SK-N-SH treated with all-trans-retinoic acid at 6 μM for 48 hours (cell line): ENCODE results near the gene SIRPA.

ENCODE experiments used
- ATAC-seq: fragments of 200-7000 bp; cut with Tn5 transposase; 3 replicates; pipeline ENCODE4 v1.9.1; 2020; ENCODE audit warnings: mild to moderate bottlenecking, moderate library complexity
- ARNTL ChIP-seq: fragments of 450-650 bp; formaldehyde crosslinking; IDR thresholded peaks from 2 replicates; pipeline ENCODE4 v1.5.0; 2020; ENCODE audit warnings: low read depth, mild to moderate bottlenecking, moderate library complexity, borderline replicate concordance
- CREB5 ChIP-seq: fragments of 250-450 bp; sonication (Bioruptor Pico); IDR thresholded peaks from 2 replicates; pipeline ENCODE4 v1.5.1; 2020; ENCODE audit warnings: low read depth, mild to moderate bottlenecking, moderate library complexity
- CSDC2 ChIP-seq: fragments of 250-450 bp; sonication (Bioruptor Pico); IDR thresholded peaks from 2 replicates; pipeline ENCODE4 v1.5.0; 2020; ENCODE audit warnings: mild to moderate bottlenecking, moderate library complexity
- CSRNP3 ChIP-seq: fragments of 250-450 bp; sonication (Bioruptor Pico); IDR thresholded peaks from 2 replicates; pipeline ENCODE4 v1.5.1; 2021; ENCODE audit warnings: mild to moderate bottlenecking, moderate library complexity
- ESRRG ChIP-seq: fragments of 250-450 bp; sonication (Bioruptor Pico); IDR thresholded peaks from 2 replicates; pipeline ENCODE4 v1.6.1; 2021; ENCODE audit warnings: mild to moderate bottlenecking
- GLIS3 ChIP-seq: fragments of 250-450 bp; sonication (Bioruptor Pico); IDR thresholded peaks from 2 replicates; pipeline ENCODE4 v1.5.0; 2020; ENCODE audit warnings: mild to moderate bottlenecking, moderate library complexity
- ISL1 ChIP-seq: fragments of 250-450 bp; sonication (Bioruptor Pico); IDR thresholded peaks from 2 replicates; pipeline ENCODE4 v2.1.2; 2022; ENCODE audit warnings: mild to moderate bottlenecking, moderate library complexity
- OSR1 ChIP-seq: fragments of 250-450 bp; sonication (Bioruptor Pico); IDR thresholded peaks from 2 replicates; pipeline ENCODE4 v1.8.0; 2022; ENCODE audit warnings: moderate library complexity, mild to moderate bottlenecking, inconsistent platforms
- PATZ1 ChIP-seq: fragments of 250-450 bp; sonication (Bioruptor Pico); IDR thresholded peaks from 2 replicates; pipeline ENCODE4 v1.8.0; 2020; ENCODE audit warnings: mild to moderate bottlenecking, moderate library complexity, borderline replicate concordance
- POU6F1 ChIP-seq: fragments of 250-450 bp; sonication (Bioruptor Pico); IDR thresholded peaks from 2 replicates; pipeline ENCODE4 v1.8.0; 2021; ENCODE audit warnings: low read depth, mild to moderate bottlenecking, moderate library complexity, borderline replicate concordance
- RARB ChIP-seq: fragments of 250-450 bp; sonication (Bioruptor Pico); IDR thresholded peaks from 2 replicates; pipeline ENCODE4 v1.8.0; 2021; ENCODE audit warnings: mild to moderate bottlenecking, moderate library complexity
- SNAI2 ChIP-seq: fragments of 250-450 bp; sonication (Bioruptor Pico); IDR thresholded peaks from 2 replicates; pipeline ENCODE4 v1.5.0; 2020; ENCODE audit warnings: mild to moderate bottlenecking, moderate library complexity
- TCF4 ChIP-seq: fragments of 250-450 bp; sonication (Bioruptor Pico); IDR thresholded peaks from 2 replicates; pipeline ENCODE4 v1.8.0; 2021; ENCODE audit warnings: mild to moderate bottlenecking, moderate library complexity, borderline replicate concordance
- TOX ChIP-seq: fragments of 250-450 bp; sonication (Bioruptor Pico); IDR thresholded peaks from 2 replicates; pipeline ENCODE4 v1.8.0; 2021; ENCODE audit warnings: mild to moderate bottlenecking, moderate library complexity, borderline replicate concordance
- TSHZ2 ChIP-seq: fragments of 250-450 bp; sonication (Bioruptor Pico); IDR thresholded peaks from 2 replicates; pipeline ENCODE4 v1.5.0; 2020; ENCODE audit warnings: mild to moderate bottlenecking, moderate library complexity
- ZC3H10 ChIP-seq: fragments of 250-450 bp; sonication (Bioruptor Pico); IDR thresholded peaks from 2 replicates; pipeline ENCODE4 v1.5.1; 2021; ENCODE audit warnings: mild to moderate bottlenecking, moderate library complexity
- ZFP3 ChIP-seq: fragments of 250-450 bp; sonication (Bioruptor Pico); IDR thresholded peaks from 2 replicates; pipeline ENCODE4 v1.5.0; 2020; ENCODE audit warnings: mild to moderate bottlenecking, moderate library complexity
- ZNF565 ChIP-seq: fragments of 450-650 bp; formaldehyde crosslinking; conservative IDR thresholded peaks from 2 replicates; pipeline ENCODE4 v1.5.0; 2020; ENCODE audit warnings: low read depth, mild to moderate bottlenecking, moderate library complexity
- ZNF70 ChIP-seq: fragments of 450-650 bp; formaldehyde crosslinking; IDR thresholded peaks from 2 replicates; pipeline ENCODE4 v1.5.0; 2020; ENCODE audit warnings: mild to moderate bottlenecking, moderate library complexity

Gene SIRPA

GRCh38 chr20:1882026-1882425 is 13.2 kb upstream of the SIRPA start:
- no peak for ATAC-seq
- TF ChIP-seq TCF4 (CRISPR knock-in tag) (no peak), POU6F1 (CRISPR knock-in tag) (no peak), CSDC2 (CRISPR knock-in tag) (no peak), ISL1 (CRISPR knock-in tag) (no peak), CREB5 (no peak)

- peak; percentile 23; the same call in 2 of the 3 replicates for ATAC-seq
These were observed 11.2 kb upstream of the SIRPA start for GRCh38 chr20:1883986-1884385.

GRCh38 chr20:1885254-1885653 is 10.0 kb upstream of the SIRPA start:
- ATAC-seq, result no peak
- TF ChIP-seq ARNTL (CRISPR knock-in tag) (no peak), ZNF70 (no peak), ZNF565 (CRISPR knock-in tag) (no peak), CREB5 (no peak), ZC3H10 (CRISPR knock-in tag) (no peak), POU6F1 (CRISPR knock-in tag) (no peak), ESRRG (CRISPR knock-in tag) (no peak), TCF4 (CRISPR knock-in tag) (no peak)

More at GRCh38 chr20:1883986-1884385, 11.2 kb upstream of the SIRPA start:
- TF ChIP-seq ARNTL (CRISPR knock-in tag) (no peak), CSRNP3 (CRISPR knock-in tag) (no peak), CSDC2 (CRISPR knock-in tag) (no peak), OSR1 (CRISPR knock-in tag) (no peak), SNAI2 (CRISPR knock-in tag) (no peak), TCF4 (CRISPR knock-in tag) (no peak), ZFP3 (no peak), TSHZ2 (CRISPR knock-in tag) (no peak), ZNF70 (no peak), ISL1 (CRISPR knock-in tag) (no peak), ESRRG (CRISPR knock-in tag) (no peak), RARB (CRISPR knock-in tag) (no peak), GLIS3 (CRISPR knock-in tag) (no peak), TOX (no peak), PATZ1 (CRISPR knock-in tag) (no peak)
